ENCODE results near the gene ENO1.
"Not testable (repeated sequence)": the region's sequence is repeated elsewhere in the genome, so short reads cannot be mapped to it uniquely, and the experiment has no call there.

ENO1 gene

GRCh38 chr1:8905582-8906191 is 27.2 kb upstream of the ENO1 start:
- peaks cover 19% of the 10 kb centered on the region for H3K4me1 Mint-ChIP-seq (ENCODE audit: low read depth)
- H3K9me3 Mint-ChIP-seq = no peaks in the 10 kb centered on the region
- intact Hi-C loops (cut with micrococcal nuclease) = no loop called here
- no peak overlapping the region for H3K27ac Mint-ChIP-seq
- H3K4me3 Mint-ChIP-seq = no peak overlapping the region
- H3K27me3 Mint-ChIP-seq = peaks cover 1% of the 10 kb centered on the region
- no peaks in the 10 kb centered on the region for H3K36me3 Mint-ChIP-seq (ENCODE audit: low read depth)

- intact Hi-C loops (cut with micrococcal nuclease) = no loop called here
- H3K36me3 Mint-ChIP-seq (ENCODE audit: low read depth) = no peaks in the 10 kb centered on the region
These were observed 25.6 kb upstream of the ENO1 start for GRCh38 chr1:8903908-8904650.

GRCh38 chr1:8903410-8903809 is 24.9 kb upstream of the ENO1 start:
- H3K9me3 Mint-ChIP-seq = peaks cover 4% of the 10 kb centered on the region
- peaks cover 11% of the 10 kb centered on the region for H3K4me1 Mint-ChIP-seq (ENCODE audit: low read depth)
- H3K27ac Mint-ChIP-seq = no peak overlapping the region
- peaks cover 2% of the 10 kb centered on the region for H3K27me3 Mint-ChIP-seq
- H3K4me3 Mint-ChIP-seq = no peak overlapping the region
- intact Hi-C loops (cut with micrococcal nuclease) = no loop called here
- no peaks in the 10 kb centered on the region for H3K36me3 Mint-ChIP-seq (ENCODE audit: low read depth)

More at GRCh38 chr1:8903908-8904650, 25.6 kb upstream of the ENO1 start:
- Mint-ChIP-seq H3K27ac (no peak overlapping the region), H3K9me3 (no peaks in the 10 kb centered on the region), H3K27me3 (no peaks in the 10 kb centered on the region), H3K4me1 (ENCODE audit: low read depth) (peaks cover 18% of the 10 kb centered on the region), H3K4me3 (no peak overlapping the region)

GRCh38 chr1:8902765-8903164 is 24.3 kb upstream of the ENO1 start:
- H3K27ac Mint-ChIP-seq = no peak overlapping the region
- H3K4me3 Mint-ChIP-seq = no peak overlapping the region
- peaks cover 2% of the 10 kb centered on the region for H3K27me3 Mint-ChIP-seq
- H3K36me3 Mint-ChIP-seq (ENCODE audit: low read depth) = no peaks in the 10 kb centered on the region
- H3K4me1 Mint-ChIP-seq (ENCODE audit: low read depth) = peaks cover 7% of the 10 kb centered on the region
- H3K9me3 Mint-ChIP-seq = peaks cover 9% of the 10 kb centered on the region
- intact Hi-C loops (cut with micrococcal nuclease) = no loop called here

DNA sequence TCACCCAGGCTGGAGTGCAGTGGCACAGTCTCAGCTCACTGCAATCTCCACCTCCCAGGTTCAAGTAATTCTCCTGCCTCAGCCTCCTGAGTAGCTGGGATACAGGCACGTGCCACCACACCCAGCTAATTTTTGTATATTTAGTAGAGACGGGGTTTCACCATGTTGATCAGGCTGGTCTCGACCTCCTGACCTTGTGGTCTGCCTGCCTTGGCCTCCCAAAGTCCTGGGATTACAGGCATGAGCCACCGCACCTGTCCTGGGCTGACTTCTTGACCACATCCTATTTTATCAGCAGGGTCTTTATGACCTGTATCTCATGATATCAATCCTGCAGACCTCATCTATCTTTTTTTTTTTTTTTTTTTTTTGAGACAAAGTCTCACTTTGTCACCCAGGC is 22.2 kb upstream of the ENO1 start:
- H3K4me3 Mint-ChIP-seq; H3K27me3 Mint-ChIP-seq; H3K9me3 Mint-ChIP-seq; H3K4me1 Mint-ChIP-seq (ENCODE audit: low read depth); H3K36me3 Mint-ChIP-seq (ENCODE audit: low read depth); H3K27ac Mint-ChIP-seq; intact Hi-C loops (cut with micrococcal nuclease): not testable (repeated sequence)

GRCh38 chr1:8899046-8899445 is 20.6 kb upstream of the ENO1 start:
- no peak overlapping the region for H3K4me3 Mint-ChIP-seq
- H3K9me3 Mint-ChIP-seq = peaks cover 9% of the 10 kb centered on the region
- H3K36me3 Mint-ChIP-seq (ENCODE audit: low read depth) = no peaks in the 10 kb centered on the region
- no peak overlapping the region for H3K27ac Mint-ChIP-seq
- H3K27me3 Mint-ChIP-seq = peaks cover 2% of the 10 kb centered on the region
- peaks cover 7% of the 10 kb centered on the region for H3K4me1 Mint-ChIP-seq (ENCODE audit: low read depth)
- intact Hi-C loops (cut with micrococcal nuclease) = no loop called here

GRCh38 chr1:8898418-8898817 is 19.9 kb upstream of the ENO1 start:
- H3K4me1 Mint-ChIP-seq (ENCODE audit: low read depth); H3K4me3 Mint-ChIP-seq; H3K27me3 Mint-ChIP-seq; intact Hi-C loops (cut with micrococcal nuclease); H3K27ac Mint-ChIP-seq; H3K36me3 Mint-ChIP-seq (ENCODE audit: low read depth); H3K9me3 Mint-ChIP-seq: not testable (repeated sequence)

- H3K9me3 Mint-ChIP-seq; H3K36me3 Mint-ChIP-seq (ENCODE audit: low read depth); H3K4me3 Mint-ChIP-seq; H3K27me3 Mint-ChIP-seq; H3K4me1 Mint-ChIP-seq (ENCODE audit: low read depth); H3K27ac Mint-ChIP-seq; intact Hi-C loops (cut with micrococcal nuclease): not testable (repeated sequence)
These were observed 19.0 kb upstream of the ENO1 start for GRCh38 chr1:8897505-8897904.

DNA sequence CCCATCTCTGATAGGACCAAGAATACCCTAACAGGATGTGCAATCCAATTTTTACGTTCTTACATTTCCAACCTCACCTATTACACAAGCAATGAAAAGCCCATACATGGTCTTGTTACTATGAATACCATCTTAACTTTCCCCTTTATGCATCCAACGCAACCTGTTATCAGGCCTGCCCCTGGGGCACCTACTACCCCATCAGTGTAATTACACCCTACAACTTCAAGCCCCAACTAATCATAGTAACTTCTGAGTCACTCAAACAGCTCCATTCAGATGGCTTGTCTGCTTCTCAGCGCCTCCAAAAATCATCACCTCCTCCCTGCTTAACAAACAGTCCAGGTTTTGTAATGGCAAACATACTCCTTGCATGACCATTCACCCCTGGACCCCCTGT is 18.3 kb upstream of the ENO1 start:
- peaks cover 17% of the 10 kb centered on the region for H3K4me1 Mint-ChIP-seq (ENCODE audit: low read depth)
- H3K36me3 Mint-ChIP-seq (ENCODE audit: low read depth); H3K9me3 Mint-ChIP-seq; H3K27ac Mint-ChIP-seq; H3K27me3 Mint-ChIP-seq; H3K4me3 Mint-ChIP-seq; intact Hi-C loops (cut with micrococcal nuclease): not testable (repeated sequence)

DNA sequence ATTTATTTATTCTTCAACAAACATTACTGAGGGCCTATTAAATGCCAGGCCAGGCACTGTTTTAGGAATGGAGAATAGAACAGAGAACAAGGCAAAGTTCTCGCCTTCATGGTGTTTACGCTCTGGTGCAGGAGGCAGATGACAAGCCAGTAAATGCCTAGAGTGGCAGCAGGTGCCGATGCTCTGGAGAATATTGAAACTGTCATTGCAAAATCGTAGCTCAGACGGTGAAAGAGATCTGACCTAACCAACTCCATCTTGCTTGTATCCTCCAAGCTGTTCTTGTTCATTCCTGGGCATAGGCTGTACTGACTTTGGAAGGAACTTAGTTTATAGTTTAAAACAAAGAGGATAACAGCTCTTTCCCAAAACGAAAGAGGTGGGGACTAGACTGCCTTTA is 13.5 kb upstream of the ENO1 start:
- peaks cover 24% of the 10 kb centered on the region for H3K4me1 Mint-ChIP-seq (ENCODE audit: low read depth)
- H3K27ac Mint-ChIP-seq = no peak overlapping the region
- no peaks in the 10 kb centered on the region for H3K27me3 Mint-ChIP-seq
- H3K4me3 Mint-ChIP-seq = no peak overlapping the region
- intact Hi-C loops (cut with micrococcal nuclease) = no loop called here
- H3K9me3 Mint-ChIP-seq = no peaks in the 10 kb centered on the region
- no peaks in the 10 kb centered on the region for H3K36me3 Mint-ChIP-seq (ENCODE audit: low read depth)

GRCh38 chr1:8891401-8891800 is 12.9 kb upstream of the ENO1 start:
- H3K36me3 Mint-ChIP-seq (ENCODE audit: low read depth) = no peaks in the 10 kb centered on the region
- no peak overlapping the region for H3K4me3 Mint-ChIP-seq
- no peaks in the 10 kb centered on the region for H3K9me3 Mint-ChIP-seq
- intact Hi-C loops (cut with micrococcal nuclease) = no loop called here
- H3K4me1 Mint-ChIP-seq (ENCODE audit: low read depth) = peaks cover 24% of the 10 kb centered on the region
- no peaks in the 10 kb centered on the region for H3K27me3 Mint-ChIP-seq
- H3K27ac Mint-ChIP-seq = no peak overlapping the region

- H3K36me3 Mint-ChIP-seq (ENCODE audit: low read depth) = no peaks in the 10 kb centered on the region
- peak overlapping the region; percentile 48 for H3K4me3 Mint-ChIP-seq
- intact Hi-C loops (cut with micrococcal nuclease) = no loop called here
- no peaks in the 10 kb centered on the region for H3K9me3 Mint-ChIP-seq
- H3K27ac Mint-ChIP-seq = peak overlapping the region; percentile 73
- H3K4me1 Mint-ChIP-seq (ENCODE audit: low read depth) = peaks cover 24% of the 10 kb centered on the region
- H3K27me3 Mint-ChIP-seq = no peaks in the 10 kb centered on the region
These were observed 11.7 kb upstream of the ENO1 start for GRCh38 chr1:8889925-8890785.

DNA sequence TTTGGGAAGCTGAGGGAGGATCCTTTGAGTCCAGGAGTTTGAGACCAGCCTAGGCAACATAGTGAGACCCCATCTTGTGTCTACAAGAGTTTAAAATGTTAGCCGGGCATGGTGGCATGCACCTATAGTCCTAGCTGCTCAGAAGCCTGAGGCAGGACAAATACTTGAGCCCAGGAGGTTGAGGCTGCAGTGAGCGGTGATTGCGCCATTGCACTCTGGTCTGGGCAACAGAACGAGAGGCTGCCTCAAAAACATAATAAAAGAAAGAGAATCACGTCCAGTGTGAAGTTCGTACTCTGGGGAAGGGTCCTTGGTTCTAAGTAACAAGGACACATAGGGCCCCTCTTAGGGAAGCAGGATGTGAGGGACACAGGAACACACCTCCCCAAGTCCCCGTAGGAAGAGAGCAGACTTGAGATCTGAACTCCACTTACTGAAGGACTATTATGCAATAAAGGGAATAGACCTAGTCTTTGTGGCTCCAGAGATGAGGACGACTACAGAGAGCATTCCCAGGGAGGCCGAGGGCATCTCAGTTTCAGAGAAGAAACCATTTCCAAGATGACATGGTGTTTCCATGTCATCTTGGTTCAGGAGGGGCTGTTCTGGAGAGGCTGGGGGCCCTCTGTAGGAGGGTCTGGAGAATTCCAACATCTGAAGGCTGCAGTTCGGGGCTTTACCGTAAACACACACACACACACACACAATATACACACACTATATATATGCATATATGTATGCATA is 10.8 kb upstream of the ENO1 start:
- Mint-ChIP-seq H3K36me3 (ENCODE audit: low read depth) (no peaks in the 10 kb centered on the region), H3K27ac (no peak overlapping the region), H3K4me1 (ENCODE audit: low read depth) (peaks cover 24% of the 10 kb centered on the region), H3K9me3 (no peaks in the 10 kb centered on the region), H3K4me3 (no peak overlapping the region), H3K27me3 (no peaks in the 10 kb centered on the region)
- intact Hi-C loops (cut with micrococcal nuclease) = no loop called here

GRCh38 chr1:8886589-8886988 is 8.1 kb upstream of the ENO1 start:
- H3K9me3 Mint-ChIP-seq = no peaks in the 10 kb centered on the region
- intact Hi-C loops (cut with micrococcal nuclease) = no loop called here
- no peaks in the 10 kb centered on the region for H3K27me3 Mint-ChIP-seq
- H3K36me3 Mint-ChIP-seq (ENCODE audit: low read depth) = no peaks in the 10 kb centered on the region
- H3K27ac Mint-ChIP-seq = no peak overlapping the region
- H3K4me1 Mint-ChIP-seq (ENCODE audit: low read depth) = peaks cover 19% of the 10 kb centered on the region
- H3K4me3 Mint-ChIP-seq = no peak overlapping the region

Data from dendritic cell treated with granulocyte-macrophage colony-stimulating factor and Interleukin-4, amounts not matched to agents 40 ng/mL and 50 ng/mL, for 4 days (primary cell).